Neural cell (in vitro differentiated cells): ENCODE data around the gene HBEGF. TPM values are rescaled to one million over a fixed set of nuclear protein-coding genes. Genes with fewer than 3 reads are reported as not detected.

Experiments
- polyA plus RNA-seq: library from polyadenylated mRNA; depleted of rRNA; stranded (reverse); fragments of >200 nt; gene quantifications from 2 replicates; pipeline ENCODE4 v1.2.3, GENCODE V29; 2014

The HBEGF gene
- polyA plus RNA-seq, 1 donor from 2014 or later: 9.8 TPM

Other genes with a start within 250 kb of the HBEGF start
- 2.2 and 2.3 TPM in 2 replicates for gene PURA, start 232.5 kb downstream of the HBEGF start, polyA plus RNA-seq
- gene IGIP, start 220.7 kb downstream of the HBEGF start, polyA plus RNA-seq: 2.9 and 4.4 TPM in 2 replicates
- 6.6 and 12.8 TPM in 2 replicates for gene CYSTM1, start 171.4 kb downstream of the HBEGF start, polyA plus RNA-seq
- gene PFDN1, start 43.5 kb downstream of the HBEGF start, polyA plus RNA-seq: 147 and 159 TPM in 2 replicates
- gene SLC4A9, start 13.6 kb upstream of the HBEGF start, polyA plus RNA-seq: not detected in 2 replicates
- 58.9 and 61.8 TPM in 2 replicates for gene ANKHD1, start 55.2 kb upstream of the HBEGF start, polyA plus RNA-seq
- 1.0 TPM in 1 of 2 replicates, not detected in the other for gene EIF4EBP3, start 201.1 kb upstream of the HBEGF start, polyA plus RNA-seq
- gene SRA1, start 210.9 kb upstream of the HBEGF start, polyA plus RNA-seq: 73.5 and 76.2 TPM in 2 replicates
- 131 and 149 TPM in 2 replicates for gene APBB3, start 218.0 kb upstream of the HBEGF start, polyA plus RNA-seq
- 8.1 and 8.8 TPM in 2 replicates for gene SLC35A4, start 218.2 kb upstream of the HBEGF start, polyA plus RNA-seq